ENCODE data around the gene NFKBIE. TPM values are rescaled to one million over a fixed set of nuclear protein-coding genes. Genes with fewer than 3 reads are reported as not detected.
A peak's percentile ranks its signal among the peaks of the same experiment; 100 is the strongest.

Gene NFKBIE
- total RNA-seq, 6 experiments from 2014 or later, result 2.5 to 30.2 (median 10.8) TPM

DNA sequence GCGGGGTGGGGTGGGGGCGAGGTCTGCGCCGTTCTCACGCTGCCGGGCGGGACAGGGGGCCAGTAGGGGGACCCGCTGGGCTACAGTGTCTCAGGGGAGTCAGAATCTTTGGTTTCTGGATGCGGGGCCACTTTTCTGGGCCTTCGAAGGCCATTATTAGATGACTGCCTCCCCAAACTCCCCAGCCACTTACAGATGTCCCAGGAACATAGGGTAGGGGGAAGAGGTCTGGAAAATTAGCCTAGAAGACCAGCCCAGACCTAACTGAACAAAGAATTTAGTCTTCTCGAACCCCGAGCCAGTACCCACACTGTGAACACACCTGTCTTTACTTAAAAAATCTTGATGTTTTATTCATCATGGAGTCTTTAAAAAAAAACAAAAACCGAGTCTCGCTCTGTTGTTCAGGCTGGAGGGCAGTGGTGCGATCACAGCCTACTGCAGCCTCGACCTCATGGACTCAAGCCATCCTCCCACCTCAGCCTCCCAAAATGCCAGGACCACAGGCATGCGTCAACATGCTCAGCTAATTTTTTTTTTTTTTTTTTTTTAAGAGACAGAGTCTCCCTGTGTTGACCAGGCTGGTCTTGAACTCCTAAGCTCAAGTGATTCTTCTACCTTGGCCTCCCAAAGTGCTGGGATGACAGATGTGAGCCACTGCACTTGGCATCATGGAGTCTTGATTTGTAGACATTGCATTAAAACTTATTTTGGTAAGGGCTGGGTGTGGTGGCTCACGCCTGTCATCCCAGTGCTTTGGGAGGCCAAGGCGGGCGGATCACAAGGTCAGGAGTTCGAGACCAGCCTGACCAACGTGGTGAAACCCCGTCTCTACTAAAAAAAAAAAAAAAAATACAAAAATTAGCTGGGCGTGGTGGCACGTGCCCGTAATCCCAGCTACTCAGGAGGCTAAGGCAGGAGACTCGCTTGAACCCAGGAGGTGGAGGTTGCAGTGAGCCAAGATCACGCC is 45.3 kb downstream of the NFKBIE start:
- Histone ChIP-seq H3K4me3 (peak overlapping the region; percentile 35 to 49 (median 49)), H3K4me1 (peaks cover 6 to 73% (median 38%) of the 10 kb centered on the region in 4 donors), H3K36me3 (no peaks in the 10 kb centered on the region), H3K27ac (peak overlapping the region; percentile 75 to 84 (median 78)), H3K27me3 (no peaks in the 10 kb centered on the region), H3K9me3 (no peaks in the 10 kb centered on the region)
- intact Hi-C loops (cut with DNase I), result no loop called here
- DNase-seq (no peak), ATAC-seq (no peak)
- 73% methylated on average over 15 of the region's 28 CpGs for WGBS (ENCODE audit: insufficient coverage, low coverage, low lambda C conversion rate, missing lambda C conversion rate)
- TF ChIP-seq, protein P1, sequence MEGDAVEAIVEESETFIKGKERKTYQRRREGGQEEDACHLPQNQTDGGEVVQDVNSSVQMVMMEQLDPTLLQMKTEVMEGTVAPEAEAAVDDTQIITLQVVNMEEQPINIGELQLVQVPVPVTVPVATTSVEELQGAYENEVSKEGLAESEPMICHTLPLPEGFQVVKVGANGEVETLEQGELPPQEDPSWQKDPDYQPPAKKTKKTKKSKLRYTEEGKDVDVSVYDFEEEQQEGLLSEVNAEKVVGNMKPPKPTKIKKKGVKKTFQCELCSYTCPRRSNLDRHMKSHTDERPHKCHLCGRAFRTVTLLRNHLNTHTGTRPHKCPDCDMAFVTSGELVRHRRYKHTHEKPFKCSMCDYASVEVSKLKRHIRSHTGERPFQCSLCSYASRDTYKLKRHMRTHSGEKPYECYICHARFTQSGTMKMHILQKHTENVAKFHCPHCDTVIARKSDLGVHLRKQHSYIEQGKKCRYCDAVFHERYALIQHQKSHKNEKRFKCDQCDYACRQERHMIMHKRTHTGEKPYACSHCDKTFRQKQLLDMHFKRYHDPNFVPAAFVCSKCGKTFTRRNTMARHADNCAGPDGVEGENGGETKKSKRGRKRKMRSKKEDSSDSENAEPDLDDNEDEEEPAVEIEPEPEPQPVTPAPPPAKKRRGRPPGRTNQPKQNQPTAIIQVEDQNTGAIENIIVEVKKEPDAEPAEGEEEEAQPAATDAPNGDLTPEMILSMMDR (IDR thresholded peaks at IDR 0.05), result no peak
- TF ChIP-seq POLR2A (IDR thresholded peaks at IDR 0.05), result no peak

GRCh38 chr6:44219053-44219814 is 46.1 kb downstream of the NFKBIE start:
- WGBS (ENCODE audit: insufficient coverage, low coverage, low lambda C conversion rate, missing lambda C conversion rate), result 4% methylated on average over 7 of the region's 45 CpGs
- ATAC-seq (peak; percentile 54 to 67 (median 58)), DNase-seq (peak; percentile 83 to 89 (median 88))
- Histone ChIP-seq H3K4me3 (peak overlapping the region; percentile 35 to 49 (median 49)), H3K27ac (peak overlapping the region; percentile 53 to 84 (median 67)), H3K27me3 (no peaks in the 10 kb centered on the region), H3K36me3 (no peaks in the 10 kb centered on the region), H3K4me1 (peaks cover 6 to 64% (median 35%) of the 10 kb centered on the region in 4 donors), H3K9me3 (no peaks in the 10 kb centered on the region)
- intact Hi-C loops (cut with DNase I), result no loop called here
- TF ChIP-seq, protein P1 (IDR thresholded peaks at IDR 0.05), result no peak
- TF ChIP-seq POLR2A (IDR thresholded peaks at IDR 0.05), result peak; percentile 61

- DNase-seq (peak; percentile 85 to 92 (median 91)), ATAC-seq (peak; percentile 50 to 68 (median 60))
- Histone ChIP-seq H3K4me3 (no peak overlapping the region), H3K27ac (peak overlapping the region; percentile 36 to 67 (median 43)), H3K9me3 (no peaks in the 10 kb centered on the region), H3K27me3 (no peaks in the 10 kb centered on the region), H3K36me3 (no peaks in the 10 kb centered on the region), H3K4me1 (peaks cover 6 to 59% (median 36%) of the 10 kb centered on the region in 4 donors)
- TF ChIP-seq, protein P1 (IDR thresholded peaks at IDR 0.05), result no peak
- TF ChIP-seq POLR2A (IDR thresholded peaks at IDR 0.05), result no peak
- intact Hi-C loops (cut with DNase I), result no loop called here
- 36% methylated on average over 5 of the region's 16 CpGs for WGBS (ENCODE audit: insufficient coverage, low coverage, low lambda C conversion rate, missing lambda C conversion rate)
These were observed 47.8 kb downstream of the NFKBIE start for GRCh38 chr6:44217332-44218143.

All from right lobe of liver (tissue), 6 donors.